ENCODE measurements around the gene OR51E1. TPM values are rescaled to one million over a fixed set of nuclear protein-coding genes. Genes with fewer than 3 reads are reported as not detected.

Gene OR51E1
- polyA plus RNA-seq, 1 donor (not counting 4 experiments of a cell fraction or from before 2014, with no cell fraction given) = not detected

DNA sequence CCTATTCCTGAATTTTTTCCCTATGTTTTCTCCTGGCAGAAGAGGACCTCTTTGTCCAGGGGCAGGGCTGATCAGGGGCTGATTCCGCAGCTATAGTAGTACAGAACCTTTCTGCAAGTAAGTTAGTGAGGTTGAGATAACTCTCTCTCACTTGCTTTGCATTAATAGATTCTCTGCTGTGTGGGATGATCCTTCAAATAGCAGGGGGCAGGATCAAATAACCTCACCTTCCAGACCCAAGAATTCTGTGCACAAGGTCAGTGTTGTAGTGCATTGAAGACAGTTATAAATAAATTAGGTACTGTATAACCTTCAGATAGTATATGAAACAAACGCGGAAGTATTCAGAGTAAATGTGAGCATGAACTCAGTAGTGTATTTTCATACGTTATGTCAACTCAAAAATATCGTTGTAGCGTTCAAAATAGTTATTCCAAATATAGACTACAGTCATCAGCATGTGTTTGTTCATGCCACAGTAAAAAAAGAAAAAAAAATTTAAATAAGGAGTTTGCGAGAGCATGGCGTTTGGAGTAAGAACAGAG is 61.1 kb downstream of the OR51E1 start:
- no peaks in the 10 kb centered on the region for H3K36me3 ChIP-seq (ENCODE audit: control insufficient read depth in 2 of 2, extremely low read depth in 1 of 2, insufficient read depth in 2 of 2, low read length in 2 of 2)
- H2AFZ ChIP-seq (ENCODE audit: control insufficient read depth, low read length) = no peak overlapping the region
- no peak overlapping the region for H3K9ac ChIP-seq (ENCODE audit: control insufficient read depth, extremely low read depth, insufficient read depth, low read length)
- dilution Hi-C loops (cut with MboI; ENCODE audit: extremely low pct_ligation_motif_present, low sequenced_read_pairs) = no loop called here
- H3K27me3 ChIP-seq (ENCODE audit: control insufficient read depth, extremely low read depth, insufficient read depth, low read length) = no peaks in the 10 kb centered on the region
- no peaks in the 10 kb centered on the region for H3K9me1 ChIP-seq (ENCODE audit: control insufficient read depth, extremely low read depth, insufficient read depth, low read length)
- FAIRE-seq = no peak
- no peaks in the 10 kb centered on the region for H4K20me1 ChIP-seq (ENCODE audit: control insufficient read depth, extremely low read depth, insufficient read depth, low read length)
- TF ChIP-seq EZH2 (IDR thresholded peaks at IDR 0.05; ENCODE audit: low read length) (no peak), CTCF (optimal IDR thresholded peaks at IDR 0.05 in 1 of 3, IDR thresholded peaks at IDR 0.05 in 1 of 3, conservative IDR thresholded peaks at IDR 0.05 in 1 of 3; ENCODE audit: extremely low read depth in 1 of 3, insufficient read depth in 2 of 3, low read length in 3 of 3) (no peak)
- H3K4me1 ChIP-seq (ENCODE audit: control insufficient read depth, extremely low read depth, insufficient read depth, low read length) = no peaks in the 10 kb centered on the region
- no peak overlapping the region for H3K4me2 ChIP-seq (ENCODE audit: control insufficient read depth, extremely low read depth, insufficient read depth, low read depth, low read length)
- no peak overlapping the region for H3K4me3 ChIP-seq (ENCODE audit: control insufficient read depth in 2 of 3, extremely low read depth in 1 of 3, insufficient read depth in 2 of 3, low read depth in 1 of 3, low read length in 3 of 3)
- no peaks in the 10 kb centered on the region for H3K9me3 ChIP-seq (ENCODE audit: control insufficient read depth, low read depth, low read length)
- no peaks in the 10 kb centered on the region for H3K79me2 ChIP-seq (ENCODE audit: control insufficient read depth, insufficient read depth, low read length)
- DNase-seq (ENCODE audit: low read depth, low spot score) = no peak
- no peak overlapping the region for H3K27ac ChIP-seq (ENCODE audit: control insufficient read depth, insufficient read depth, low read length)

Other genes starting within 250 kb of the OR51E1 start
- not detected in 3 replicates for gene OR52K2, start 194.7 kb upstream of the OR51E1 start, polyA plus RNA-seq
- not detected in 3 replicates for gene OR52K1, start 161.3 kb upstream of the OR51E1 start, polyA plus RNA-seq
- not detected in 3 replicates for gene OR52M1, start 98.8 kb upstream of the OR51E1 start, polyA plus RNA-seq
- gene OR52I2, start 62.2 kb upstream of the OR51E1 start, polyA plus RNA-seq = not detected in 3 replicates
- gene OR52I1, start 49.9 kb upstream of the OR51E1 start, polyA plus RNA-seq = not detected in 3 replicates
- gene TRIM68, start 35.8 kb upstream of the OR51E1 start, polyA plus RNA-seq = 4.9 to 7.0 TPM (median 6.5 TPM) in 3 replicates
- gene OR51D1, start 6.5 kb upstream of the OR51E1 start, polyA plus RNA-seq = not detected in 3 replicates
- gene OR51E2, start 53.9 kb downstream of the OR51E1 start, polyA plus RNA-seq = 0.03 TPM in 2 of 3 replicates, not detected in the other
- not detected in 3 replicates for gene MMP26, start 60.8 kb downstream of the OR51E1 start, polyA plus RNA-seq
- not detected in 3 replicates for gene OR51F1, start 126.0 kb downstream of the OR51E1 start, polyA plus RNA-seq
- not detected in 3 replicates for gene OR52R1, start 160.4 kb downstream of the OR51E1 start, polyA plus RNA-seq
- not detected in 3 replicates for gene OR51F2, start 177.3 kb downstream of the OR51E1 start, polyA plus RNA-seq
- not detected in 3 replicates for gene OR51S1, start 205.2 kb downstream of the OR51E1 start, polyA plus RNA-seq
- not detected in 3 replicates for gene OR51T1, start 237.9 kb downstream of the OR51E1 start, polyA plus RNA-seq